ENCODE measurements around the gene PRLHR.
A peak's percentile ranks its signal among the peaks of the same experiment; 100 is the strongest.

Gene PRLHR

DNA sequence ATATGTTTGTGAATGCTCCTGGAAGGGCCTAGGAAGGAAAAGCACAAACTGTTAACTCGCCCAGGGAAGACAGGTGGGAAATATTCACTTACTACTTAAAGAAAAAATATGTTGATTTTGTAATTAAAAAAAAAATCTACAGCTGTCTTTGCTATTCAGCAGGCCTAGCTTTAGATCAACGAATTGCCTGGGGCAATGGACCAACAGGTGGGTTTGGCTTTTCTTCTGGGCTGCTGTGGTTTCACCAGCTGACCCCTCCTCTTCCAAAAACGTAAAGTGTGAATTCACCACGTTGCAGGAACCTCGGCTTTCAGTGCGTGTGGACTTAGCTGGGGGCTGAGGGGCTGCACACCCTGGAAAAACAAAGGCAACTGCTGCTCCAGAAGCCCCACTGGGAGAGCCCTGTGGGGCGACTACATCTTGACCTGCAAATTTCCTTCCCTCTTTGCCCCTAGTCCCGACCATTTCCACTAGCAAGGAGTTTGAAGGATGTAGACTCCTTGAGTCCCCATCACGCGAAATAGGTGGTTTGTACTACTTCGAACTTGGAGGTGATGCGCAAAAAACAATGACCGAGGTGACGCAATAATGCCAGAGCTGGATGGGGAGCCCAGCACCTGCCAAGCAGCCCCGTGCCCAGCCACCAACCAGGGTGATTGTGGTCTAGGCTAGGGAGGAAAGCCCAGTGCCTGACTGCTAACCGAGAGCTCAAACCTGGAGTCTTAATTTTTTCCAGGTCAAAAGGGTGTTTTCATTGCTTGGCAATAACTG lies 7.4 kb downstream of the PRLHR start:
- no peak for DNase-seq (ENCODE audit: low read depth)

DNA sequence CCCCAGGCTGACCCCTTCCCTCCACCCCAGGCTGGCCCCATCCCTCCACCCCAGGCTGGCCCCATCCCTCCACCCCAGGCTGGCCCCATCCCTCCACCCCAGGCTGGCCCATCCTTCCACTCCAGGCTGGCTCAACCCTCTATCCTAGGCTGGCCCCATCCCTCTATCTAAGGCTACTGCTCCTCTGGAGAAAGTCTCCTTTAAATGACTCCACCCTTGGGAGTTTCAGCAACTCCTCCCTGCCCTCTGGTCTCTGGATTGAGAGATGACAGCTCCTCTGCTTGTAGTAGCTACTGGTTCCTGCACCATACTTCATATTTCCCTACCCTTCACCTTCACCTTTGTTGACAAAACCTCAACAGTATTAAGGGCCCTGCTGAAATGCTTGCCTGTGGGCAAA lies 8.5 kb downstream of the PRLHR start:
- no peak for DNase-seq (ENCODE audit: low read depth)

DNA sequence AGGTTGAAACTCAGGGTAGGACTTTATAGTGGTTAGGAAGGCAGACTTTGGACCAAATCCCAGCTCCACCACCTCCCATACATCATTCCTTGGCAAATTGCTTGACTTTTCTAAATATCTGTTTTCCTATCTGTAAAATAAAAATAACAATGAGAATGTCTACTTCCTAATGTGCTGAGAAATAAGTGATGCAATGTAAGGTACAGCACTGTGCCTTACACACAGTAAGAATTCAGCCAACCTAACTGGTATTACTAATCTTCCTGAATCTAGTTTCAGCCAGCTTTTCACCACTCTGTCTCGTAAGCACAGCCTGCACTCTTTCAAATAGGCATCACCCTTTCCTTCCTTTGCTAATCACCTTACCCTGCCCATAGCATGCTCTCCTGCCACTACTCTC lies 9.7 kb downstream of the PRLHR start:
- DNase-seq (ENCODE audit: low read depth) = no peak

GRCh38 chr10:118585234-118585633 lies 10.2 kb downstream of the PRLHR start:
- no peak for DNase-seq (ENCODE audit: low read depth)

DNA sequence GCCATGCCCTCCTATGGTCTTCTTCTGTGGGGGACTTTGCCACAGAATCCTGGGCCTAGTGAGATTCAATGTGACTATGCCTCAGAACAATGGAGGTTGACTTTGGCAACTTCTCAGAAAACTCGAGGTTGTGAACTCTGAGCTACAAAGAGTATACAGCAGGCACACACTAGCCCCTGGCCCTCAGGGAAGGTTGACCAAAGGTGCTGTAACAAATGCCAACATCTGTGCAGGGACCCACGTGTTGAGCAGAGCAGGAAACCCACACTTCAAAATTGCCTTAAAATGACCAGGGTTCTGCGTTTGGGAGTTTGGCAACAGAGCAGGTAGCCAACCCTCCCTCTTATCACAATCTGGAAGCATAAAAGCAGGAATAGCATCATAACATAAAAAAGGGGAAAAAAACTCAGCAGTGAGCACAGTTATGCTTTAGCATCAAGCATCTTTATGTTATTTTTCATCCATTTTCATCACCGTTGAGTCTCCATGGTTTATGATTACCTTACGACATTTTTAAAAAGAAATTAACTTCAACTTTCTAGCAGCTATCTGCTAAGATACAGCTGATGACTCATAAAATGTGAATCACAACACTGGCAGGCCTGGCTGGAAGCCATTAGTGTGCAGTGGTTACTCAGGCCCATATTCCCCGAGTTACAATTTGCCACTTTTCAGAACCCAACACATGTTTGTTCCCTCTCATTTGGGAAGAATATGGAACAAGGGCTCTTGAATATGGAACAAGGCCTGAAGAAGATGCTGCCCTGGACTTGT lies 11.1 kb downstream of the PRLHR start:
- no peak for DNase-seq (ENCODE audit: low read depth)

DNA sequence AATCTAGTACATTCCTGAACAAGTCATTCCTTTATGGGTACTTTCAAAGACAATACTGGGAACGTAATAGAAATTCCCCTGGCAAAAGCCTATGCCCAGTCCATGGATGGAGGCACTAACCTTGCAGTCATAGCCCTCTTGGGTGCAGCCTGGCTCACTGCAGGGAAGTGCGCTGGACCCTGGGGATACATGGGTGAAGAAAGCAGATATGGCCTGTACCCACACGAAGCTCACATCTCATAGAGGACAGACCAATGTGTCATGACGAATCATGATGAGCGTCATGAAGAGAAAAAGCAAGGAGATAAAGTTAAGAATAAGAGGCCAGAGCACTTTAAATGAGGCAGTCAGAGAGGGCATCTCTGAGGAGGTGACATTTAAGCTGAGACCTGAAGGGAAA lies 11.8 kb downstream of the PRLHR start:
- no peak for DNase-seq (ENCODE audit: low read depth)

DNA sequence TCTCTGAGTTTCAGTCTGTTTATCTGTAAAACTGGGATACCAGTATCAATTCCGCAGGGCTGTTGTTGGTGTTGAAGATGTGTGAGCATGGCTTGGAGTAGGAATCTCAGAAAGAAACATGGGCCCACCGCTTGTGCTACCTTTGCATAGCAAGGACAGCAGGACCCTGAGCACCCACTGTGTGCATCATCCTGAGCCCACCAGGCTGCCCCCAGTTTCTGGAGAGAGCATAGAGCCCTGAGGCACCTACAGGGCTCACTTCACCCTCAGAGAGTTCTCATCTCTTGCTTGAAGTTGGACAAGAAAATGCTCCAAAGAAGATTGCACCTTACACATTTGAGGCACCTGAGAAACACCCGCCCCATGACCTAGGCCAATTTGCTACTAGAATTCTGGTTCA lies 12.9 kb downstream of the PRLHR start:
- DNase-seq (ENCODE audit: low read depth) = no peak

DNA sequence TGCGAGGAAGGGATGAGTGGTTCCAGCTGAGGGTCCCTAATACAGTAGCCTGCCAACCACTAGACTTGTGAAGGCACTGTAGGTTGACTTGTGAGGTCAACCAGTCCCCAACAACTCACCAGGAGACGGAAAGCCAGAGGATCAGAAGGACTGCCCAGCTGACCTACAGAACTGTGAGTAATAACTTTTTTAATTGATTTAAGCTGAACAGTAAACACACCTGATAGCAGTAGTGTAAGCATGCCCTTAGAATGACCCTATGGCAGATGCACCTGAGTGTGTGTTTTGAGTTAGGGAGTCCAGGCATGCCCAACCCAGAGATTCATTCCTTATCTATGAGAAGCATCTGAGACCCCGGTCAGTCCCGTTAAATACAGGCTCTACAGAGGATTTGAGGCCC lies 14.1 kb downstream of the PRLHR start:
- DNase-seq (ENCODE audit: low read depth) = no peak

DNA sequence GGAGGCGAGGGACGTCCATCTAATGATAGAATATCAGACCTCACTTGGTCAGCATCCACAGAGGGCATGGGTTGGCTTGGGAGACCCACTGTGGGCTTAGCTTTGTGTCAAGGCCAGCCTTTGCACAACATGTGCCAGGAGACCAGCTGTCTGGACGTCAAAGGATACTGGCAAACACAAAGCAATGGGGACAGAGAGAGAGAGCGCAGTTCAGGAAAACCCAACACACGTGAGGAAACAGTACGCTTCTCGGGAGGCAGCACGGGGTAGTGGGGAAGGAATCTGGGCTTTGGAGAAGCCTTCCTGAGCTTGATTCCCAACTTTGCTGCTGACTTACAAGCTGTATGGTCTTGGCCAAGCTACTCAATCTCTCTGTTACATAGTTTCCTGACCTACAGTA lies 14.7 kb downstream of the PRLHR start:
- no peak for DNase-seq (ENCODE audit: low read depth)

DNA sequence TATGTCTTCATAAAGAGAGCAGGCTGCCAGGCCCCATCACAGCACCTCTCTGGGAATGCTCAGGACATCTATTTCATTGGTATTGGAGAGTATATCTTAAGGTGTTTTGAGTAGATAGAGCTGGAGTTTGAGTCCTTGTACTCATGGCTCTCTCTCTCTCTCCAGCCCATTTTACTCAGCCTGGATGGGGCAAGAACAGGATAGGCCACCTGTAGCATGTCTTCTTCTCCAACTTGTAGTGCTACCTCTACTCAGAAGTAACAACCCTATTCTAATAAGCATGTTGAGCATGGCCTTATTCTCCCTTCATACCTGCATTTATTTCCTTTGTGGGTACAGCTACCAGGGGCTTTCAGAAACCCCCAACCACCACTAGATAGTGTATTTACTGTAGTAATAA lies 21.9 kb downstream of the PRLHR start:
- DNase-seq (ENCODE audit: low read depth) = no peak

DNA sequence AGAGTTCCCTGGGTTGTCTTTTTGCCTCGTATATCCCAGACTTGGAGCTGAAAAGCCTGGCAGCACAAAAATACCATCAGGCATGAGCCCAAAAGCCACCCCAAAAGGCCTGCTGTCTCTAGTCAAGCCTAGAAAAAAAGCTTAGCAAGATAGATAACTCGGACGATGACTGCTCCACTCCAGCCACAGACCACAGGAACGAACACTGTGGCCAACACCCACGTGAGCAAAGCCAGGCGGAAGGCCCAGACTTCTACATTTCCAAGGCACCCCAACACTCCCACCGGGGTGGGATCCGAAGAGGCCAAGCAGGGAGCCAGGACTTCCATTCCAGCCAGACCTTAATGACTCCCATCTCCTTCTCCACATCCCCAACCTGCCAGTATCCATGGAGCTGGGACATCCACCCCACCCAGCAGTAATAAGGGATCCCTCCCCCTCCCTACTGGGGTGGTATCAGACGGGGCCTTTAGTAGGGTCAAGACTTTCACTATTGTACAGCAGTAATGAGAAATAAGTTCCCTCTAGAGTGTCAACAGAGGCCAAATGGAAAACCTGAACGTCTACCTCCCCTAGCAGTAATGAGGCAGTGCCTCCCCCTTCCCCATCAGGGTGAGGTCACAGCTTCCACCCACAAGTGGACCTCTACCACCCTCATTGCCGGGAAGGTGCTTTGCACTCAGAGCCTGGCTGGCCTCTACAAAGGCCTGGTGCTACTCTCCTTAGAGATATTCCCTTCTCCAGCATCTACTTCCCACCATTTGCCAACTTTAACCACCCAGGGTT lies 23.0 kb downstream of the PRLHR start:
- no peak for DNase-seq (ENCODE audit: low read depth)

DNA sequence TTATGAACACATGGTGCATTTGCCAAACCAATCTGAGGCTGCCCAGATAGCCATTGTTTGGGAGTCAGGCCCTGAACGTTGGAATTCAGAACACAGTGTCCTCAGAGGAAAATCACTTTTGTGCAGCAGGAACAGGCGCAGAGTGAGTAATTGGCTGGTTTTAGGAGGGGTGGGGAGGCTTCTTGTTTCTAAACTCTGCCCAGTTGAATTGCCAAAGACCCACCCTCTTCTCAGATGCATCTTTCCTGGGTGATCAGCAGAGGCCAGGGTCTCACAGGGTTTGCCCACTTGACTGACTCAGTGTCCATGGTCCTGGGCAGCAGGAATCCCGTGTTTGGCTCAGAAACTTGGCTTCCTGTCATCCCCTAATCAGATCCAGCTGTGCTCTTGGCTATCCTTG lies 24.3 kb downstream of the PRLHR start:
- DNase-seq (ENCODE audit: low read depth) = no peak

GRCh38 chr10:118570591-118570990 lies 24.9 kb downstream of the PRLHR start:
- no peak for DNase-seq (ENCODE audit: low read depth)

- DNase-seq (ENCODE audit: low read depth) = no peak
These were observed 25.6 kb downstream of the PRLHR start for GRCh38 chr10:118569882-118570252.

DNA sequence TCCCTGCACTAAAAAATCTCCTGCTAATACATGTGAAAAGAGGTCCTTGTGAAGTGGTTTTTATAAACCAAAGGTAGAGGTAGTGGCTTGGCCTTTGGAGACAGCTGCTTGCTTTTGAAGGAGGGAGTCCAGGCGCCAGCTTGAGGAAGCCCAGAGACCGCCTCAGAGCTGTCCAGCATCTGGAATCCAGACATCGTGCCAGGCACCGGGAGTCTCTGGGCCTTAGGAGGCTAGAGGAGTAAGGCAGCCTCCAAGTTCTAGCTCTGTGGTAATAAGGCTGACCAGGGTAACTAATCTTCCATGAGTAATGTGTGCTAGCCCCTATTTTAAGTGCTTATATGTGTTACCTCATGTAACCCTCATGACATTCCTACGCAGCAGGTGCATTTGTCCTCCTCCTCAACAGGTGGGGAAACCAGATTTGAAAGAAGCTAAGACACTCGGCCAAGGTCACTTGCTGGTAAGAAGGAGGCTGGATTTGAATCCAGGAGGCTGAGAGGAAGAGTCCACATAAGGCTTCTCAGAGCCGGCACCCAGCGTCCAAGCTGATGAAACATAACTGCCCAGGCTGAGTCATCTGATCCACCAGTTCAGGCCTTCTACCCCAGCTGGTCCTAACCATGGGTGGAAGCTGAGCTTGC lies 26.1 kb downstream of the PRLHR start:
- no peak for DNase-seq (ENCODE audit: low read depth)

GRCh38 chr10:118568327-118568848 lies 27.1 kb downstream of the PRLHR start:
- peak; percentile 30 for DNase-seq (ENCODE audit: low read depth)

DNA sequence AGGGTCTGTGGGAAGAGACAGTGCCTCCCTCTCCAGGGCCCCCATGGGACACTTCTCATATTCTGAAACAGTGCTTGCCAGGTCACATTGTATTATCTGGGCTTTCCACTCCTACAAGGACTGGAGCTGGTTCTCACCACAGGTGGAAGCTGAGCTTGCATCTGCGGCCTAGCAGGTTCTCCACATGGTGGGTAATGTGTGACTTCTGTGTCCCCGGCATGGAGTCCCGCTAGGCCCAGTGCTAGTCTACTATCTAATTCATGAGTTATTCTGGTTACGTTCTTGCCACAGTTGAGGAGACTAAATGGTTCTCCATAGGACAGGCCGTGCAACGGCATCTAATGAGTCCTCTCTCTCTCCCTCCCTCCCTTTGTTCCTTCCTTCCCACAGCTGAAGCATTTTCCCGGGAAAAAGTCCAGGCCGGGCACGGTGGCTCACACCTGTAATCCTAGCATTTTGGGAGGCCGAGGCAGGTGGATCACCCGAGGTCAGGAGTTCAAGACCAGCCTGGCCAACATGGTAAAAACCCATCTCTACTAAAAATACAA lies 27.7 kb downstream of the PRLHR start:
- DNase-seq (ENCODE audit: low read depth) = no peak

GRCh38 chr10:118566911-118567310 lies 28.5 kb downstream of the PRLHR start:
- DNase-seq (ENCODE audit: low read depth) = no peak

DNA sequence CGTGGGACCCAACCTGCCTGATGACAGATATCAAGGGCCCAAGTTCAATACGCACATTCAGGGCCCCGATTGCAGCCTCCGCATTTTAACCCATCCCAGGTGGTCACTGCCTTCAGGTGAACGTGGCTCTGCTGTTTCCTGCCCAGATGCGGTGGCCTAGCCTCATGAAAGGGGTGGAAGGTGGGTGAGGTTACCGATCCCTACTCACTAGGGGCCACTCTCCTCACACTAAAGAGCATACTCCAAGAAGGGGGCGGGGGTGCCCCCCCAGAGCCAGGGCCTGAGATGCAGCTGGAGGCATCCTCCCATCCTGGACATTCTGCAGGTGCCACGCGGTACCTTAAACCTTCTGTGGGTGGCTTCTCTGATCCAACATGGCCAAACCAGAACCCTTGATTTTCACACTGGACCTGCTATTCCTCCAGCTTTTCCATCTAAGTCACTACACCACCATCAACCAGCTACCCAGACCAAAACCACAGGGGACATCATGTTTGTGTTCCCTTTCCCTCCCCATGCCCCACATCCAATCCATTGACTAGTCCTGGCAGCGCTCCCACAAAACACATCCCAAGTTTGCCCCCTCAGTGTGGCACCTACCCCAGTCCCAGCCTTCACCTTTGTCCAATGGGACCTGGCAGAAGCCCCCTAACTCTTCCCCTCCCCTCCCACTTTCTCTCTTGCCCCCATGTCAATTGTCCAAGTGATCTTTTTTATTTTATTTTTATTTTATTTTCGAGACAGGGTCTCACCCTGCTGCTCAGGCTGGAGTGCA lies 30.0 kb downstream of the PRLHR start:
- no peak for DNase-seq (ENCODE audit: low read depth)

- no peak for DNase-seq (ENCODE audit: low read depth)
These were observed 30.8 kb downstream of the PRLHR start for GRCh38 chr10:118564652-118565051.

DNA sequence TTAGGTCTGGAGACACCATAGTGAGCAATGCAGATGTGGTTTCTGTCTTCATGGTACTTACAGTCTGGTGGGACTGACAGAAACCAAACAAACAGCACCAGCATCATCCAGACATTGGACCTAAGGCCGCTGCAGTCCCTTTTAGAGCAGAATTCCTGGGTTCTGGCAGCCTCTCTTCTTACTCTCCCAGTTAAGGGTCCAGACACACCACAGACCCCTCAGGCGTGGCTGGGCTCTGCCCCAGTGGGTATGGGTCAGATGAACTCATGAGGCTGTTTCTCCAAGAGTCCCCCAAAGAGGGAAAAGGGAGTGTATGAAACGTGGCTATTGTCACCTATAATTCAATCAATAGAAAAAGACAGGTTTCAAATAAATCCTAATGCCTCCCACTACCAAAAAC lies 31.3 kb downstream of the PRLHR start:
- DNase-seq (ENCODE audit: low read depth) = no peak
